ENCODE measurements around the gene CLSTN1.

CLSTN1 gene

DNA sequence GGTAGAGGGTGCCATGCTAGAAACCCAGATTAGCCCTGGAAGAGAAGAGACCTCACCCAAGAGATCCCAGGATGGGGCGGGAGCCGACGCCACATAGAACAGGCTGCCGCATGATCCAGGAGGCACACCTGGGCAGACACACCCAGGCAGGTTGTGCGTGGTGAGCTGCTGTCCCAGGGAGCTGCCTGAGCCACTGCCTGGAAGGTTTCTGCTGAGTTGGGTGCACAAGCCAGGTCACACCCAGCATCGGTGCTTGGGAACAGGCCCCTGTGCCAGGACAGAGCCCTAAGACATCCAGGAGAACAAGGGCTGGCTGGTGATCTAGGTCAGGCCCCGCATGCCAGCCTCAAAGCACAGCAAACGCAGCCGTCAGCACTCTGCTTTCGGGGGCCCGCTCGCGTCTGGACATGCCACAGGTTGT, 46.1 kb upstream of the CLSTN1 start:
- FAIRE-seq (no peak), DNase-seq (ENCODE audit: insufficient read length, low spot score) (no peak)
- no peak for TF ChIP-seq CTCF (IDR thresholded peaks at IDR 0.05; ENCODE audit: insufficient read depth, missing control alignments)

GRCh38 chr1:9868244-9868590, 44.5 kb upstream of the CLSTN1 start:
- no peak for DNase-seq (ENCODE audit: insufficient read length, low spot score)
- TF ChIP-seq CTCF (IDR thresholded peaks at IDR 0.05; ENCODE audit: insufficient read depth, missing control alignments), result no peak
- no peak for FAIRE-seq

DNA sequence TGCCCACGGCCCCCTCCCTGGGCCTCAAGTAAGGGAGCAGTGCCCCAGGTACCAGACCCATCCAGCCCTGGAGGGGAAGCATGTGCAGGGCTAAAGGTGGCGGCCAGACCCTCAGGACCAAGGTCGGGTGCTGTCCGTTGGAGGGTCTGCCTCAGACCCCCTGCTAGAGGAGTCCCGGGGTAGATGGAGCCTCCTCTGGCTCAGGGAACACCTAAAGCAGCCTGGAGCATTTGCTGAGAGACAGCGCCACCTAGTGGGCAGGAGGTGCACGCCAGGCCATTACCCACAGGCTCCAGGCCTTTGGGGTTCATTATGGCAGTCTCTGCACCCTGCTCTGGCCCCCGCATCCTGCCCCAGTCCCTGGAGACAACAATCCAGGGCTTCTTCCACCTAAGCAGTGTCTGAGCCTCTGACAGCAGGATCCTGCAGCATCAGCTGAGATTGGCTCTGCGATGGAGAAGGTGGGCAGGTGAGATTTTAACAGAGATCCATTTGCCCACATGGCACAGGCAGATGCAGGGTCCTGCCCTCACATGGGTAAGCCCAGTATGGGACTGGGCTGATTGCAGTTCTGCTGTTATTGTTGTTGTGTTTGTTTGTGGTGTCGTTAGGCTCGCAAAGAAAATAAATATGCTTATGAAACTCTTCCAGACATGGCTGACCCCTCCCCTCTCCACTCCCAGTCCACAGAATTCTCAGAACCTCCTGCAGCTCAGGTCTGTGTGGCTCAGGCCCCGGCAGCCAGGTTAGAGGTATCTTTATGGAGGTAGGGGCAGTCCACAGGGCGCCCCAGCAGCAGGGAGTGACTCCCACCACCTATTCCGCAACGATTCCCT, 43.9 kb upstream of the CLSTN1 start:
- DNase-seq (ENCODE audit: insufficient read length, low spot score) (peak; percentile 45), FAIRE-seq (no peak)
- peak; percentile 95 for TF ChIP-seq CTCF (IDR thresholded peaks at IDR 0.05; ENCODE audit: insufficient read depth, missing control alignments)

DNA sequence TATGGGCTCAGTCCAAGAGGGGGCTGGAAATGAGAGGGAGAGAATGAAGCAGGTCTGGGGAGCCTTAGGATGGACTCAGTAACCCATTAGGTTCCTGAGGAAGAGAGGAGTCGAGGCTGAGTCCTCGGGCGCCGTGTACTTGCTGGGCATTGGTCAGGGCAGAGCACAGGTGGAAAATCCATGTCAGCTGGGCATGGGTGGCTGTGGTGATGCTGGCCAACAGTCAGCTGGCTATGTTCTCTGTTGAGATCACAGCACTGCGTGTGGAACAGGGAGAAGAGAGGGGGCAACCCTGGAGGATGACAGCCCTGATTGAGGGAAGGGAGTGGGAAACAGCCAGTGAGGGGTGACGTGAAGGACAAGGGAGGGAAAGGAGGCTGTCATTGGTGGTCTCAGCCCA, 43.1 kb upstream of the CLSTN1 start:
- no peak for TF ChIP-seq CTCF (IDR thresholded peaks at IDR 0.05; ENCODE audit: insufficient read depth, missing control alignments)
- FAIRE-seq (no peak), DNase-seq (ENCODE audit: insufficient read length, low spot score) (no peak)

DNA sequence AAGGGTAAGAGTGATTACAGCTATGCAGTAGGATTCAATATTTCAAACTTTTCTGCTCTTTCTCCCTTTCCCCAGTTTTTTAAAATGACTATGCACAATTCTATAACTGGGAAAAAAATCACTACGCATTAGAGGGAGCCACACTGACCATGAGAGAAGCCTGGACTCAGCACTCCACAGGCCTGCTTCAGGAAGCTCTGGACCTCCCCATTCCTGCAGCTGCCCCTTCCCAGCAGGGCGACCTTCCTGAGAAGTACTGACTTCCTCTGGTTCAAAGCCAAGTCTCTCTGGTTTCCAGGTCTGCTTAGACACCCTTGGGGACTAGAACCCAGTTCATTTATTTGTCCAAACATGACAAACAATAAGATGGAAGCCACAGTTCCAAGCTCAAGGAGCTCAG, 42.0 kb upstream of the CLSTN1 start:
- DNase-seq (ENCODE audit: insufficient read length, low spot score) (no peak), FAIRE-seq (no peak)
- no peak for TF ChIP-seq CTCF (IDR thresholded peaks at IDR 0.05; ENCODE audit: insufficient read depth, missing control alignments)

DNA sequence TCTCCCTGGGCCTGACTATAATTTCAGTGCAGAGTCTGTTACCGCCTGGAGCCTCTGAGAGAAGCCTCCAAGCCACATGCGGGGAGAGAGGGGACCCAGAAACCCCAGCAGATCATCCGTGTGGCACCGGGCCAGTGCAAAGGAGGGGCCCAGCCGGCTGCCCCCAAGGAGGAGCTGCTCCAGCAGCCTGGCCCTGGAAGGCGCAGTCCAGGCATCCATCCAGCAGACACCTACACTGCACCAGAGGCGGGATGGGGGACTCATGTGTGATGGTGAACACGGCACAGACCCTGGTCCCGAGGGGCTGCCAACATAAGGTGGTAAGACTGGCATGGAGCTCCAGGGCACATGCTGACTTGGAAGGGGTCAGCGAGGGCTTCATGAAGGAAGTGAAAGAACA, 39.6 kb upstream of the CLSTN1 start:
- FAIRE-seq, result no peak

More for the DNA sequence above, 39.6 kb upstream of the CLSTN1 start:
- TF ChIP-seq CTCF (IDR thresholded peaks at IDR 0.05; ENCODE audit: insufficient read depth, missing control alignments), result no peak
- DNase-seq (ENCODE audit: insufficient read length, low spot score), result no peak

Measured in D721Med (cell line).